A549 treated with AZD2906 at 1 μM for 4 hours (cell line): ENCODE measurements around the gene ZNF747. TPM values are rescaled to one million over a fixed set of nuclear protein-coding genes. Genes with fewer than 3 reads are reported as not detected.

Experiments used
- total RNA-seq: library from RNA; stranded (reverse); fragments of 200-300 nt; extraction: Qiagen RNA extraction; gene quantifications from 5 replicates; pipeline ENCODE4 v1.2.3, GENCODE V29; 2022

Gene ZNF747
- 3.4 to 4.7 TPM (median 4.3 TPM) in 5 replicates for total RNA-seq

DNA sequence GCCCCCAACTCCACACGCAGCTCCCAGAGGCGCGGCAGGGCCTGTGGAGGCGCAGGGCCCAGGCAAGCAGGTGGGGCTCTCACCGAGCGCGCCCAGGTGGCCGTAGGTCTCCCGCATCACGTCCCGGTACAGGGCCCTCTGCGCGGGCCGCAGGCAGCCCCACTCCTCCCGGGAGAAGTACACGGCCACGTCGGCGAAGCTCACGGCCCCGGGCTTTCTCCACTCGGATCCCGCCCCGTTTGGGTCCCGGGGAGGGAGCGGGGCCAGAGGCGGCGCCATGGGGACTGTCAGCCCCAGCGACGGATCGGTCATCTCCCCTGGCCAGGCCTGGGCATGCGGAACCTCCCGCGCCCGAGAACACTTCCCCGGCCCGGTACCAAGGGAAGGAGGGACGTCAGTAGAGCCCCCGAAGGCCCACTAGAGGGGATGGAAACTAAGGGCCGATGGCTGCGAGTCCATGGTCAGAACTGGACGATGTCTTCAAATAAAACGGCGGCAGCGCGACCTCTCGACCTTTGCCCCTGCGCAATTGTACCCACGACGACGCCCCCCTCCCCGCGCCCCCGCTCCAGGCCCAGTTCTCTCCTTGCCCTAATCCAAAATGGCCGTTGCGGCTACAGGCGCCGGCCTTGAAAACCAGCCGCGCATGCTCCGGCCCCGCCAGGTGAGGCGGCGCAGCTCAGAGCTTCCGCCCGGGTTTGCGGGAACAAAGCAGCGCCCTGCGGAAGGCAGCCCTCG, at the start of gene ZNF747:
Gene ZNF747 (minus strand): TSS at position 491 of the 738 bp plus-strand sequence. CDS start 179 bp downstream, at position 312.

DNA sequence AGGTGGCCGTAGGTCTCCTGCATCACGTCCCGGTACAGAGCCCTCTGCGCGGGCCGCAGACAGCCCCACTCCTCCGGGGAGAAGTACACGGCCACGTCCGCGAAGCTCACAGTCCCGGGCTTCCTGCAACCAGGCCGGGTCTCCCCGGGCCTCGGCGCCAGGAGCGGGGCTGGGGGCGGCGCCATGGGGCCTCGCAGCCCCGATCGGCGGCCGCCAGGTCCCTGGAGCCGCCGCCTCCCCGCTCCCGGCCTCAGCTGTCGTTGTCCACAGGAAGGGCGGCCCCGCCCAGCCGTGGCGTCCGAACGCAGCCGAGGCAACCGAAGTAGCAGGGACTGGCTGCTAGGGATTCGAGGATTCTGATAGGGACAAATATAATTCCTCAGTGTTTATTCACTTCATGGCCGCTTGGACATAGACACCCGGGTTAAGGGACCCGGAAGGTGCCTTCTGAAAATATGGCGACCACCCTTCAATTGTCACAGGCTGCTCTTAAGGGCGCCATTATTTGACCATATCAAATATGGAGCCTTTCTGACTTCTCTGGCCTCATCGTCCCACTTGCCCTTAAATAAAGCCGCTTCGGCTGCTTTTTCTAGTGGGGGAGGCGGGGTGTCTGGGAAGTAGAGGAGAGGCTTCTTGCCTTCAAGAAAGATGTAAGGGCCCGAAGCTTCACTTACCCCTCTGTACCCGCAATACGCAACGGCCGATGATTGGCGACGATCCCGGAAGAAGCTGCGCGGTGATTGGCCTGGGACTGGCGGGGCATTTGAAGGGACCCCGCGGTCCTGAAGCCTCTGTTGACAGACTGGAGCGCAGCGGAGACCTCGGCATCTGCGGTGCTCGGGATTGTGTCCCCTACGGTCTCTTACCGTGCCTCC, 37.0 kb upstream of the ZNF747 start, which contains the start of gene ZNF688:
Gene ZNF688 (minus strand): TSS at position 270 of the 878 bp plus-strand sequence. CDS start 85 bp downstream, at position 185.

DNA sequence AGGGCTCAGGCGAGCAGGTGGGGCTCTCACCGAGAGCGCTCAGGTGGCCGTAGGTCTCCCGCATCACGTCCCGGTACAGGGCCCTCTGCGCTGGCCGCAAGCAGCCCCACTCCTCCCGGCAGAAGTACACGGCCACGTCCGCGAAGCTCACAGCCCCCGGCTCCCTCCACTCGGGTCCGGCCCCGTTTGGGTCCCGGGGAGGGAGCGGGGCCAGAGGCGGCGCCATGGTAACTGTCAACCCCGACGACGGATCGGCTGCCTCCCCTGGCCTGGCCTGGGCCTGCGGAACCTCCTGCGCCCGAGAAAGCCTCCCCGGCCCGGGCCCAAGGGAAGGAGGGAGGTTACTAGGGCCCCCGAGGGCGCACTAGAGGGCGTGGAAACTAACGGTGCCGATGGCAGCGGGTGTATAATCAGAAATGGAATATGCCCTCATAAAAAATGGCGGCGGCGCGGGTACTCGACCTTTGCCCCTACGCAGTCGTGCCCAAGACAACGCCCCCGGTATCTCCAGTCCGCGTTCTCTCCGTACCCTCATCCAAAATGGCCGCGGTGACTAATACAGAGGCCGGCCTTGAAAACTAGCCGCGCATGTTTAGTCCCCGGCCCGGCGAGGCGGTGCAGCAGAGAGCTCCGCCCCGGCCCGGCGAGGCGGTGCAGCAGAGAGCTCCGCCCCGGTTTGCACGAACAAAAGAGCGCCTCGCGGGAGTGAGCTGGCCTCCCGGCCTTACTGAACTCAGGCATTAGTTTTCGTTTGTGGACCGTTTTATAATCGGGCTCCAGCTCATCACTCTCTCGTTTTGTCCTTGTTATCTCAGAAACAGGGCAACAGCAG, 23.5 kb upstream of the ZNF747 start, which contains the start of gene ZNF764:
Gene ZNF764 (minus strand): TSS at position 418 of the 832 bp plus-strand sequence. CDS start 192 bp downstream, at position 226.

DNA sequence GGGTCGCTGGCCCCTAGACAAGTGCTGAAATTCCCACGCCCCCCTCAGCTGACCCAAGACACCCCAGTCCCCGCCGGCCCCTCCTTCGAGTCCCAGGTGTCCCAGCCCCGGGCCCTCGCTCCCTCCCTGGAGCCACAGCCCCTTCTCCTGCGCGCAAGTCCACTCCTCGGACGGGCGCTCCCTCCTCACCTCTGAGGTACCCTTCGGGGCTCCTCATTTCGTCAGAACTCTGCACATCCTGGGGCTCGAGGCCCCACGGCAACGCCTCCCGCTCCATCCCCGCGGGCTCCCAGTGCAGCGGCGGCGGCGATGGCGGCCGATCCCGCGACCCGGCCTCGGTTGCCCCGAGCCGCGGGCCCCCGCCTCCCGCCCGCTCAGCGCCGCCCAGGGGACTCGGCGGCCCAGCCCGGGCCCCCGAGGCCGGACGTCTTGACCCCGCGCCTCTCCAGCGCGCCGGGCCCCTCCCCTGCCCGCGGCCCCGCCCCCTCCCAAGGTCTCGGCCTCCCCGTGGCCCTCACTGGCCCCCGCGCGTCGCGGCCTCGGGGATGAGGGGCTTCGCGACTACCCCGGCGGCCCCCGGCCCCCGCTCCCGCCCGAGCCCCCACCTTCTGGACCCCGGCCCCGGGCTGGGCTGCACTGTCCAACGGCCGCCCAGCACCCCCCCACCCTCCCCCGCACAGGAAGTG, 8.4 kb downstream of the ZNF747 start, which contains the start of gene ZNF768:
Gene ZNF768 (minus strand): TSS at position 430 of the 686 bp plus-strand sequence. CDS start 153 bp downstream, at position 277.

Other genes with a start within 250 kb of the ZNF747 start
- 63.7 to 70.6 TPM (median 65.1 TPM) in 5 replicates for gene CD2BP2, start 179.6 kb downstream of the ZNF747 start, total RNA-seq
- gene TBC1D10B, start 164.4 kb downstream of the ZNF747 start, total RNA-seq, result 23.4 to 31.2 TPM (median 30.3 TPM) in 5 replicates
- gene MYL11, start 160.1 kb downstream of the ZNF747 start, total RNA-seq, result 0.27 to 0.84 TPM (median 0.45 TPM) in 4 of 5 replicates, not detected in the other
- gene SEPTIN1, start 152.3 kb downstream of the ZNF747 start, total RNA-seq, result 0.95 to 2.5 TPM (median 2.2 TPM) in 5 replicates
- 12.4 to 14.0 TPM (median 12.9 TPM) in 5 replicates for gene ZNF48, start 139.4 kb downstream of the ZNF747 start, total RNA-seq
- 3.7 to 6.0 TPM (median 5.4 TPM) in 5 replicates for gene ZNF771, start 127.3 kb downstream of the ZNF747 start, total RNA-seq
- gene DCTPP1, start 104.8 kb downstream of the ZNF747 start, total RNA-seq, result 102 to 130 TPM (median 120 TPM) in 5 replicates
- gene SEPHS2, start 89.0 kb downstream of the ZNF747 start, total RNA-seq, result 43.9 to 48.2 TPM (median 45.5 TPM) in 5 replicates
- gene ITGAL, start 62.1 kb downstream of the ZNF747 start, total RNA-seq, result 0.07 to 0.18 TPM (median 0.14 TPM) in 5 replicates
- 38.2 to 49.1 TPM (median 46.7 TPM) in 5 replicates for gene ZNF768, start 8.3 kb downstream of the ZNF747 start, total RNA-seq
- gene ZNF764, start 23.5 kb upstream of the ZNF747 start, total RNA-seq, result 4.7 to 6.7 TPM (median 5.8 TPM) in 5 replicates
- gene ZNF688, start 36.9 kb upstream of the ZNF747 start, total RNA-seq, result 4.7 to 7.8 TPM (median 7.0 TPM) in 5 replicates
- not detected in 5 replicates for gene ZNF785, start 50.8 kb upstream of the ZNF747 start, total RNA-seq
- gene ZNF689, start 75.5 kb upstream of the ZNF747 start, total RNA-seq, result 8.2 to 9.0 TPM (median 8.4 TPM) in 5 replicates
- 17.0 to 24.3 TPM (median 24.0 TPM) in 5 replicates for gene PRR14, start 116.1 kb upstream of the ZNF747 start, total RNA-seq
- gene FBRS, start 123.6 kb upstream of the ZNF747 start, total RNA-seq, result 28.4 to 43.5 TPM (median 42.0 TPM) in 5 replicates
- gene SRCAP, start 164.3 kb upstream of the ZNF747 start, total RNA-seq, result 16.0 to 26.6 TPM (median 17.8 TPM) in 5 replicates
- gene PHKG2, start 213.6 kb upstream of the ZNF747 start, total RNA-seq, result 19.5 to 30.8 TPM (median 26.9 TPM) in 5 replicates
- gene CFAP119, start 227.2 kb upstream of the ZNF747 start, total RNA-seq, result 4.5 to 9.0 TPM (median 8.0 TPM) in 5 replicates
- gene RNF40, start 227.5 kb upstream of the ZNF747 start, total RNA-seq, result 70.9 to 82.8 TPM (median 79.3 TPM) in 5 replicates